HG02981 (cell line): ENCODE results near the gene KIAA1217.

ENCODE experiments used
- ATAC-seq: cut with Tn5 transposase; IDR thresholded peaks from one replicate; pipeline ENCODE4 v1.9.1; 2021; ENCODE audit warnings: mild to moderate bottlenecking, moderate library complexity; ENCODE audit not compliant: unreplicated experiment

KIAA1217 gene

GRCh38 chr10:24288581-24288980 lies 79.6 kb downstream of the KIAA1217 start:
- no peak for ATAC-seq

GRCh38 chr10:24289235-24289634 lies 80.3 kb downstream of the KIAA1217 start:
- no peak for ATAC-seq

GRCh38 chr10:24292304-24293293 lies 83.7 kb downstream of the KIAA1217 start:
- ATAC-seq, result no peak

DNA sequence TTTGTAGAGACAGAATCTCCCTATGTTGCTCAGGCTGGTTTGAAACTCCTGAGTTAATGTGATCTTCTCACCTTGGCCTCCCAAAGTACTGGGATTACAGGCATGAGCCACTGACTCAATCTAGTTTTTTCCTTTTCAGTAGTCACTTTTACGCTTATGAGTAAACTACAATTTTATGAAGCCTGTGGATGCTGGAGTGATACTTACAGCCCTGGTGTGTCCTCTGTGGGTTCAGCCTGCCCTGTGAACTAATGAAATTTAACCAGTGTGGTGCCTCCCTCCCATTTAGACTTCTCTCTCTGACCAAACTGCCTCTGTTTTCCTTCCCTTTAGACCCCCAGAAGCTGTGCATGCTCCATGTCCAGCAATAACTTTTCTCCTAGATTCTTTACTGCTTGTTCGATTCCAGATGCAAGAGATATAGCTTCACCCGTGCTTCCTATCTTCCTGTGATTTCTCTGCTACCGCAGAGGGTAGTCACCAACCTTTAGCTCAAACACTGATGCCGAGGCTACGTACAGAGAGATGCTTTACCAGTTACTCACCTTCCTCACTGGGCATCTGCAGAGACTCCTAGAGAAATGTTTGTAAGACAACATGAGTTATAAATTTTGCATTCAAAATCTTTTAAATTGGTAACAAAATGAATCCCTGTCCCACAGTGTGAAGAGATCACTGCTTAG lies 90.8 kb downstream of the KIAA1217 start:
- ATAC-seq, result no peak

DNA sequence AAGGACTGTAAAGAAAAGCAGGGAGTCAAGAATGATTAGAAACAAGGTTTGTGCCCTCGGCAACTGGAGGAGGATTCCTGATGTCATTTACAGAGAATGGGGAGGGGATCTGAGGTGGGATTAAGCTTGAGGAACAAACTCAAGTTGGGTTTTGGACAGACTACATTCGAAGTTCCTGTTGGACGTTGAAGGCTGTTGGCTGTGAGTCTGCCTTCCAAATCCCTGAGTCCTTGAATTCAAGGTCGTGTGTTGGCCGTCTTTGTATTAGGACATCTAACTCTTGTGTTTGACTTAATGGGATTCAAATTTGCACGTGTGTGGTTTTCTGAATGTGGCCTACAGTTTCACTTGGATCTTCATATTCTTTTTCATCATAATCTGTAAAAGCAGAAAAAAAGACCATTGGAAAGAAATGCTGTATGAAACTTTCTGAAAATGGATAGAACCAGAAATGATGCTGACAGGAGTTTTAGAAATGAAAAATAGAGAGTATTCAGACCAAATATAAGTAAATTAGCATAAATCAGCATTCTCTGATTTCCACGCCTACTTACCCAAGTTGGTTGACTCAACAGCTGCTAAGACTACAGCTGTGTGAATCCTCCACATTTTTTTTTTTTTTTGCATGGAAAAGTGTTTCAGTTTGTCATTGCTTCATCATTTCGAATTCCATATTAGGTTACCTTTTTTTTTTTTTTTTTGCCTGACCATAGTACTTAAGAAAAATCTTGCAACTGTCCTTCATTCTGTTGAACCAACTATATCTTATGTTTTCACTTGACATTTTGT lies 94.8 kb downstream of the KIAA1217 start:
- no peak for ATAC-seq

- no peak for ATAC-seq
Measured at GRCh38 chr10:24305551-24306506, 96.9 kb downstream of the KIAA1217 start.

GRCh38 chr10:24306507-24306875 lies 97.6 kb downstream of the KIAA1217 start:
- no peak for ATAC-seq

- no peak for ATAC-seq
Measured at GRCh38 chr10:24307116-24307515, 98.2 kb downstream of the KIAA1217 start.

- ATAC-seq, result no peak
Measured at GRCh38 chr10:24307696-24308485, 99.0 kb downstream of the KIAA1217 start.

DNA sequence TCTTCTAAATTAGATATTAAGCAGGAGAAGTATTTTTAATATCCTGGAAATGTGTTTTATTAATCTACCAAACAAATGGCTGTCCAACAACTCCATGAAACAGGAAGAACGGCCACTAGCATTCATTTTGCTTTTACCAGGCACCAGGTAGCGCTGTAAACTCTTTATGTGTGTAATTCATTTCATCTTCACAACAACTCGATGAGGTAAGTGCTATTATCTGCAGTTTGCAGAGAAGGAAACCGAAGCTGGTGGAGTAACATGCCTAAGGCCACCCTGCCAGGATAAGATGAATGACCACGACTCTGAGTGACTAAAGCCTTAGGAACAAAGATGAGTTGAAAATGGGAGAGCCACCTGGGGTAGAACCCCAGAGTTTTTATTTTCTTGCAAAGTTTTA lies 101.2 kb downstream of the KIAA1217 start:
- no peak for ATAC-seq

GRCh38 chr10:24311888-24312287 lies 103.0 kb downstream of the KIAA1217 start:
- no peak for ATAC-seq

GRCh38 chr10:24313283-24313682 lies 104.3 kb downstream of the KIAA1217 start:
- ATAC-seq, result no peak

DNA sequence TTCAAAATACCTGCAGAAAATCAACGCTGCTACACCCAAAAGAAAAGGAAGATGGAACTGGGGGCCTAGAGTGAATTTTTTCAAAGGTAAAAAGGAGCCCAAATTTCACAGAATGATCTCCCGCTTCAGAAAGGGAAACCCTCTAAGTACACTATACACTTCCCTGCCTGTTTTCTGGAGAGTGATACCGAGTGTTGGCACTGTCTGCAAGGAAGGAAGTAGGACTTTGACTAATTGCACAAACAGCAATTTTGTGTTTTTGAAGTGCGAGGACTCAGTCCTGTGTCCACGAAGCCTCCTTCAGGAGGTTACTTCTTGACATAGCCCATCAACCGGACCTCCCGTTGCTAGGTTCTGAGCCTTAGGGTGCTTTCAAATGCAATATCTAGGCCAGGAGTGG lies 106.3 kb downstream of the KIAA1217 start:
- ATAC-seq, result no peak

- ATAC-seq, result no peak
Measured at GRCh38 chr10:24318517-24318916, 109.6 kb downstream of the KIAA1217 start.

DNA sequence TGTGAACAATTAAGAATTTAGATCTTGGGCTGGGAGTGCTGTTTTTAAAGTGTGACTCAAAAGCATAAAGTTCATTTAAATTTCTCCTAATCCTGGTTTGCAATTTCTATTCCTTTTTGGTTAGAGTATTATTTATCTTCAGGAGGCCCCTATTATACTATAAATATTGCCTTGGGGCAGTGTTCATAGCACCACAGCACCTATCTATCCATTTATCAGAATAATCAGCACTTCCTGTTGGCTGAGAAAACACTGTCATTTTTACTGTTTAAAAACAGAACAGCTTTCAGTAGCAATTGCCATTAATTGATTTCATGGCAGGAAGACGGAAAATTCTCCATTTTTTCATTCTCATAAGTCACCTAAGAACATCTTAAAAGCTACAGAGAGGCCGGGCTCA lies 111.4 kb downstream of the KIAA1217 start:
- ATAC-seq, result no peak

- ATAC-seq, result no peak
Measured at GRCh38 chr10:24324651-24325050, 115.7 kb downstream of the KIAA1217 start.

DNA sequence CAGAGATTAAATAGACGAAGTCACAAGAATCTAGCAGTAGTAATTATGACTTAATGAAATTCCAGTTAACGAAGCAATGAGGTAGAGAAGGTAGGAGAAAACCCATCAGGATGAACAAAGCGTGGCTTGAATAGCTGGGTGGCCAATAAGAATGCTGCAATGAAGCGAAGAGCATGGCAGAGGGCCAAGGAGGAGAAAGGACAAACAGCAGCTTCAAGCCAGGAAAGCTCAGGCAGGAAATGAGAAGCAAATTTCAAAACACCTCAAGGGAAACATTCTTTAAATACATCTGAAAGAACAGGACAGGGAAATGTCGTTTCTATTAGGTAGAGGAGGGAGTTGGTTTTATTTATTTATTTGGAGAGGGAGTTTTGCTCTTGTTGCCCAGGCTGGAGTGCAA lies 122.5 kb downstream of the KIAA1217 start:
- ATAC-seq, result no peak

DNA sequence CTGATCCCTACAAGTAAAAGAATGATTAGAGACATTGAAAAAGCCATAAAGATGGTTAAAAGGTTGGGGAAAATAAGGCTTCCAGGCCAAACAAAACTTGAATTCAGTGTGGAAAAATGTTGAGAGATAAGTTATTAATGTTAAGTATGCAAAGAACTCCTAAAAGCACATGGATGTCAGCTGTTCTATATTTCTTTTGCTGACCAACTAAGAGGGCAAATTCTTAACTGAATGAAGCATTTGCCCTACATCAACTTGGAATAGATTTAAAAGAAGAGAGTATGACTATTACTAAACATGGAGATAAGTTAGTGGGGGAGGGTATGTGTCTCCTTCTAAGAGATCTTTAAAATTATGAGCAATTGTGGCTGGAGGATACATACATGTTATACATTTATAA lies 124.8 kb downstream of the KIAA1217 start:
- no peak for ATAC-seq

GRCh38 chr10:24334279-24334939 lies 125.5 kb downstream of the KIAA1217 start:
- no peak for ATAC-seq
